HG02840 (cell line): ENCODE measurements around the gene LASP1NB.
"Not testable (repeated sequence)": the region's sequence is repeated elsewhere in the genome, so short reads cannot be mapped to it uniquely, and the experiment has no call there.

ENCODE experiments used
- ATAC-seq: cut with Tn5 transposase; IDR thresholded peaks from one replicate; pipeline ENCODE4 v1.9.1; 2021; ENCODE audit warnings: mild to moderate bottlenecking, moderate library complexity, moderate number of reproducible peaks; ENCODE audit not compliant: unreplicated experiment, low FRiP score

LASP1NB gene

GRCh38 chr17:38896346-38896954 is 29.0 kb upstream of the LASP1NB start:
- no peak for ATAC-seq

DNA sequence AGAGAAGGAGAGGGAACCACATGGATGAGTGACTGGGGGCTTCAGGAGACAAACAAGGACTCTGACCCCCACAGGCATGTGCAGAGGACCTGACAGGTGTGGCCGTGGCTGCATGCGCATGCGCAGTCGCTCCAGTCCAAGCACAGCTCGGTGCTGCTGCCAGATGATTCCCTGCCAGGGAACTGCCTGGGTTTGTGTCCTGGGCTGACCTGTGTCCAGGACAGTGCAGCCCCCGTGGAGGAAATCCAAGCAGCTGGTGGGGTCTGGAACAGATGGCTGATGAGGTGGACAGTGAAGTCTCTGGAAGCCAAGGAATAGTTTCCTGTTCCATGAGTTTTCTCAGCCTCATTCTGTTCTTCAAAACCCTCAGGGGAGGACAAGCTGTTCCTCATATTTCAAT is 28.2 kb upstream of the LASP1NB start:
- no peak for ATAC-seq

- no peak for ATAC-seq
These were observed 27.6 kb upstream of the LASP1NB start for GRCh38 chr17:38897671-38898290.

DNA sequence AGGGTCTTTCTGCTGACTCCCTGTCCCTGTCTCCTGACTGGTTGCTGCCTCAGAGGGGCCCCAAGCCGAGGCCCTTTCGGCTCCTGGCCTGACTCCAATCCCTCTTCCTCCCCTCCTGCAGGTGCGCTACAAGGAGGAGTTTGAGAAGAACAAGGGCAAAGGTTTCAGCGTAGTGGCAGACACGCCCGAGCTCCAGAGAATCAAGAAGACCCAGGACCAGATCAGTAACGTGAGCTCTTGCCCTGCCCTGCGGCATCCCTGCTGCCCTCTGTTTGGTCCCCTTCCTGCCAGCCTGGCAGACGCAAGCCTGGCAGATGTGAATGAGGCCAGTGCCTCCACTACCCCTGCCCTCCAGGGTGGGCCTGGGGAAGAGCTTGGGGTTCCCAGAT is 27.1 kb upstream of the LASP1NB start:
- peak; percentile 20 for ATAC-seq

GRCh38 chr17:38898812-38899348 is 26.5 kb upstream of the LASP1NB start:
- ATAC-seq, result peak; percentile 73

GRCh38 chr17:38899421-38899820 is 26.0 kb upstream of the LASP1NB start:
- ATAC-seq, result no peak

- no peak for ATAC-seq
These were observed 24.3 kb upstream of the LASP1NB start for GRCh38 chr17:38900978-38901656.

- no peak for ATAC-seq
These were observed 22.0 kb upstream of the LASP1NB start for GRCh38 chr17:38903404-38903803.

DNA sequence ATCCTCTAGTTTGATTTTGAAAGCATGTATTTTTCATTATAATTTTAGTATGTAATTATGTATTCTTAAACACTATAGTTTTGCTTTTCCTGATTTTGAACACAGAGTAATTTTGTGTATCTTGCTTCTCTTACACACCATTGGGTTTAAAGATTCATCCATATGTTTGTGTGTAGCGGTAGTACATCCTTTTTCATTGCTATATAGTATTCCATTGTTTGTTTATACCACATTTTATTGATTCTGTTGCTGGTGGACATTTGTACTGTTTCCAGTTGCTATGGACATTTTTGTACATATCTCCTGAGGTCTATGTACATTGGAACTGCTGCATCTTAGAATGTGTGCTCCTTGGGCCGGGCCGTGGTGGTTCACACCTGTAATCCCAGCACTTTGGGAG is 20.5 kb upstream of the LASP1NB start:
- no peak for ATAC-seq

- ATAC-seq, result no peak
These were observed 20.0 kb upstream of the LASP1NB start for GRCh38 chr17:38905375-38905774.

DNA sequence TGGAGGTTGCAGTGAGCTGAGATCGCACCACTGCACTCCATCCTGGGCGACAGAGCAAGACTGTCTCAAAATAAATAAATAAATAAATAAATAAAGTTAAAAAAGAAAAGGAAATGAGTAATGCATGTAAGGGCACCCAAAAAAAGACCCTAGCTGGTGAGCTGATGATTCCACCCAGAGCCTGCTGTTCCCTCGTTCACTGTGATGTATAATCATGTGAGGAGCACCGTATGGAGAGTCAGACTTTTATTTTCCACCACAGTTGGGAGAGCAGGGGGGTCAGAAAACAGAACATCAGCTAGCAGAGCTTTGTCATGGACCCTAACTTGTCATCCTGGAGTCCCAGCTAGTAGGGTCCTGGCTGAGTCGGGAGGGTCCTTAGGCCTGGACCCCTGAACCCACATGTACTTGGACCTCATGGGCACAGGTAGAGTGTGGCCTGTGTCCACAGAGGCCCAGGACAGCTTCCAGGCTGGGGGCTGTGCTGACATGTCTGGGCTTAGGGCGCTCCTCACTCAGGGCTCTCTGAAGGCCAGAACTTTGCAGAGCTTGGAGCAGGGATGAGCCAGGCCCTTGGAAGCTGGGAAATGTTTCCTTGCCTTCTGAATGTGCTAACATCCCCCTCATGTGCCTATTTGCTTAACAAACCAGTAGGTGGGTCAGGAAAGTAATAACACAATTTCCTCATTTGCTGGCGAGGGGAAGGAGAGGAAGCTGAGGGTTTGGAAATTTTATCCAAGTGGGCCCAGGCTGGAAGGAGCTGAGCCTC is 18.8 kb upstream of the LASP1NB start:
- ATAC-seq, result no peak

DNA sequence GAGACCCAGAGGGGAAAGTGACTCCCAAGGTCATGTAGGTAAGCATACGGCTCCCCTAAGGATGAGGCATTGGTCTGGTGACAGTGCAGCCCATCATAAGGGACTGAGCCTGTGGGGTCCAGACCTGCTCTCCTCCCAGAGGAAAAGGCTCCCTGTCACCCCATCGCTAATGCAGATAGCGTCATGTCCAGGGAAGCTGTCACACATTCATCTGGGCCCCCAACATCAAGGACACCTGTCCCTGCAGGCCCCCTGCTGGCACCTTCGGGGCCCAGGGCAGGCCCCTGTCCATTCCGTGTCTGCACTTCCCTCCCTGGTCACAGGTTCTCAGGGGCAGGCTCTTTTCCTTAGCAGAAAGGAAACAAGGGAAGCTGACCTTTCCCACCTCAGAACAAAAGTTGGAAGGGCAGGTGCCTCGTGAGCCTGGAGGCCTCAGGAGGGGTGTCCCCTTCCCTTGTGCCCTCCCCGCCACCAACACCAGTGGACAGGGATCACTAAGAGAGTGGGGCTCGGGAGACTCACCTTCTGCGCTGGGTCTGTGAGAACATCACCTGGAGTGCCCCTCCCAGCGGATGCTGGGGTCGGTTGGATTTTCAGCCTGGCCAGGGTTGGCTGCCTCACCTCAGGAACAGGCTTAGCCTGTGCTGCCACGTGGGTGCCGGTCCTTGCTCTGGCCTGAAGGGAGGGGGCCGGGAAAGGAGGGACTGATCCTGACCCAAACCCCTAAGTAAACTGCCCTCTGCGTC is 17.3 kb upstream of the LASP1NB start:
- no peak for ATAC-seq

- no peak for ATAC-seq
These were observed 16.7 kb upstream of the LASP1NB start for GRCh38 chr17:38908676-38909181.

GRCh38 chr17:38910325-38910724 is 15.1 kb upstream of the LASP1NB start:
- no peak for ATAC-seq

GRCh38 chr17:38911081-38911730 is 14.2 kb upstream of the LASP1NB start:
- ATAC-seq, result no peak

GRCh38 chr17:38911731-38912081 is 13.7 kb upstream of the LASP1NB start:
- not testable (repeated sequence) for ATAC-seq

GRCh38 chr17:38912221-38912813 is 13.1 kb upstream of the LASP1NB start:
- ATAC-seq, result no peak

GRCh38 chr17:38914741-38915638 is 10.4 kb upstream of the LASP1NB start:
- no peak for ATAC-seq
